Right forelimb (tissue), 1 donor: ENCODE results near the gene RNF151.
"Not testable (repeated sequence)": the region's sequence is repeated elsewhere in the genome, so short reads cannot be mapped to it uniquely, and the experiment has no call there.

ENCODE experiments used
- DNase-seq: peaks from one replicate; pipeline ENCODE4 v3.0.0-alpha.2; 2018

The RNF151 gene, protein sequence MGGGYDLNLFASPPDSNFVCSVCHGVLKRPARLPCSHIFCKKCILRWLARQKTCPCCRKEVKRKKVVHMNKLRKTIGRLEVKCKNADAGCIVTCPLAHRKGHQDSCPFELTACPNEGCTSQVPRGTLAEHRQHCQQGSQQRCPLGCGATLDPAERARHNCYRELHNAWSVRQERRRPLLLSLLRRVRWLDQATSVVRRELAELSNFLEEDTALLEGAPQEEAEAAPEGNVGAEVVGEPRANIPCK

DNA sequence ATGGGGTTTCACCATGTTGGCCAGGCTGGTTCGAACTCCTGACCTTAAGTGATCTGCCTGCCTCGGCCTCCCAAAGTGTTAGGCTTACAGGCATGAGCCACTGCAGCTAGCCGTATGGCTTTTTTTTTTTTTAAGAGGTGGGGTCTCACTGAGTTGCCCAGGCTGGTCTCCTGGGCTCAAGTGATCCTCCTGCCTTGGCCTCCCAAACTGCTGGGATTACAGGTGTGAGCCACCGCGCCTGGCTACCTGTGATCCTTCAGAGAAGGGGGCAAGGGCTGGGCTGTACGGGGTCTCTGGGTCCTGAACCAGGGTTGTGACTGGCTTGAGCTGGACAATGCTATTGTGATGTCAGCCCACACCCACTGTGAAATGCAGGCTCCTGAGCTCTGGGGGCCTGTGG lies at the start of gene RNF151:
TSS of gene RNF151 (plus strand) at position 397 of the 400 bp plus-strand sequence. CDS start 26 bp downstream, outside the sequence.
- DNase-seq = no peak

DNA sequence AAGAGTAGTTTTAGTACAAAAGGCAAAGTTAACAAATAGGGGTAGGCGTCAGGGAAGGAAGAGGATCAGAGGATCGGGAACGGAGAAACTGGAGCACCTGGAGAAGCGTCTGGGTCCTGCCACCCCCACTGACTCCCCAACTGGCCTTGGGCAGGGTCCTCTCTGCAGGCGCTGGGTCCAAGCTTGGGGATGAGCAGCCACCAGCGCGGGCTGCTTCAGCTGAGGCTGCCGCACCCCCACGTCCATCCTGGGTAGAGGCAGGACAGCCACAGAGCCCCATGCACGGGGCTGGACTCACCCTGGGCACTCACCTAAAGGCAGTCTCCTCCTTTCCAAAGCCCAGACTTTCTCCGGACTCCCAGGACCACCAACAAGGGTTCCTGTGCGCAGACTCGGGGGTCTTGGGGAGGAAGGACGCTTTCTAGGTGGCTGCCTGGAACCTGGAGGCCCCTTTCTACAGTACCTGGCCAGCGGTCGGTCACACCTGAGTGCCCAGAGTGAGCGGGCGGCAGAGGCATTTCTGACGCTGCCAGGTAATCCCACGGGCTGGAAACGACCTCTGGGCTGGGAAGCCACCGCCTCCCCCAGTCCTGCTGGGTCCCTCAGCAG lies 49.5 kb upstream of the RNF151 start:
- DNase-seq = no peak

DNA sequence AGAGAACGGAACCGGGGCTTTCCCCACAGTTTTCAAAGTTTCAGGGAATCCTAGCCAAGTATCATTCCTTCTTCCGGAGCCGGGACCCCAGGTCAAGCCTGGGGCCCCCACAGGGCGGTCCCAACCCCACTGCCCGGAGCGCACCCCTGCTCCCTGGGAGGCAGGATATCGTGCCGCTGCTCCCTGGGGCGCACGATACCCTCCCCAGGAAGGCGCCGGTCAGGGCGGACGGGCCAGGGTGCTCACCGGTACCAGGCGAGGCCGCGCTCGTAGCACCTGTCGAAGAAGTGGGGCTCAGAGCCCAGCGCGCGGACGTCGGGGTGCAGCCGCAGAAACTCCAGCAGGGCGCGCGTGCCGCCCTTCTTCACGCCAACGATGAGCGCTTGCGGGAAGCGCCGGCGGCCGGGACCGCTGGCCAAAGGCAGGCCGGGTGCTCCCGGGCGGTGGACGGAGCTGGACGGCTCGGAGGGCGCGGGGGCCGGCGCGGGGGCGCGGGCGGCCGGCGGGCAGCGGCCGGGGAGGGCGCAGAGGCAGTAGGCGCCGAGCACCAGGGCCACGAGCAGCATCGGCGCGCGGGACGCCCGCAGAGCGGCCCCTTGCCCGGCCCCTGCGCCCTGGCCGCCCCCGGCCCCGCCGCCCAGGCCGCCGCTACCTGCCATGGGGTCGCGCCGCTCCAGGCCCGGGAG lies 48.8 kb upstream of the RNF151 start:
- DNase-seq = no peak

DNA sequence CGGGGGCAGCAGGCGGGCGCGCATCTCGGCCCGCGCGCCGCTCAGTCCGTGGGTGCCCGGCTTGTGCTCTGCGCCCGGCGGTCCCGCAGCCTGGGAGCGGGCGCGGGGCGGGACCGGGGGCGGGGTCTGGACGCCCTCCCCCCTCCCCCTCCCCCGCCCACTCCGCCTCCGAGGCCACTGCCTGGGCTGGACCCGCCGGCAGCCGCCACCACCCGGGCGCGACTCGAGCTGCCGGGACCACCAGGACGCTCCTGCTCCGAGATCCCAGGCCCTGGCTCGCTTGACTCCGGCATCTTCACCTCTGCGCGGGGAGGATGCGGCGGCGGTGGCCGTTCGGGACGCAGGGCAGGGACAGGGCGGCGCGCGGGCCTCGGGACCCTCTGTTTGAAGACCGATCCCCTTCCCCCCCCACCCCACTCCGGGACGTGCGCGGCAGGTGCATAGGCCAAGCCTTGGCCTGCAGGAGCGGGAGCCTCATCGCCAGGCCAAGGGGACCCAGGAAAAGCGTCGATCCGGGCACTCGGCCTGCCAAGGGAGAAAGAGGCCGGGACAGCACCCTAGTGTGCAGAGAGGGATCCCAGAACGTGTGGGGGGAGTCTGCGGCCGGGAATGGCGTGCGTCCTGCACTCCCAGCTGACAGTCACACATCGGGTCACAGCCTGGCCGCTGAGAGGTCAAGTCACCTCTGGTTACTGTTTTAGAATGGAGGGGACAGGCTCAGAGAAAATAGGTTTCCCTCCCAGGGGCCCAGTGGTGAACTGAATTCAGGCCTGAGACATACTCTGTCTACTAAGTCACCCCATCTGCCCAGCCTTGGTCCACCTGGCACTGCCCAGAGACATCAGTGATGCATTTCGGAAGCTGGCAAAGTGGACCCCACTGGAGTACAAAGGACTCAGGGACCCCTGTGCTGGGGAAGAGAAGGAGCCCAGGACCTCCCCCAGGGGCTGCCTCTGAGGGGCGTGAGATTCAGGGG lies 48.0 kb upstream of the RNF151 start, which contains the start of gene HS3ST6:
TSS of gene HS3ST6 (minus strand) at position 65 of the 976 bp plus-strand sequence. CDS start 92 bp downstream, outside the sequence.
- DNase-seq = no peak

DNA sequence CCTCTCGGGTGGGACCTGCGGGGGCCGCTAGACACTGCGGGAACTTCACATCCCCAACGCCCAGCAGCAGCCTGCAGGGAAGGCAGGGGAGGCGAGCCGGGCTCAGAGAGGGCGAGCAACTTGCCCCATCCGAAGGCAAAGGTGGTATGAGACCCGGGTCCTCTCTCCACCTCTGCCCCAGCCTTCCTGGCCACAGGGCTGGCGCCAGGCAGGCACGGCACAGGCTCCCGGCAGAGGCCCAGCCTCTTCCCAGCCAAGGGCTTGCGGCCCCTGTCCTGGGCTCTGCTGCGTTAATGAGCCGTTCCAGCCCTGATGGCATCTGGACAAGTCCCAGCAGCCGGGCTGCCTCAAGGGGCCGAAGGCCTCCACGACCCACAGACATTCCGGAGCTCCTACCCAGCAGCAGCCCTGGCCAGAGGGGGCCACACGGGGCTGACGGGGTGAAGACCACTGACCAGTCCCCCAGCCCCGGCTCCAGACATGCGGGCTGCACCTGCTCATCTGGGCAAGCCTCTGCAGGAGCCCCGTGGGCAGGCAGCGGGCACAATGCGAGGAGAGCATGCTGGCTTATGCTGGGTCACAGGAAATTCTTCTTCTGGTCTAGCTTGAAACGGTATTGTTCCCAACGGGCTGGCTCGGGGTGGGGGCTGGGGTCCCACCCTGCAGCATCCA lies 47.2 kb upstream of the RNF151 start:
- DNase-seq = no peak

DNA sequence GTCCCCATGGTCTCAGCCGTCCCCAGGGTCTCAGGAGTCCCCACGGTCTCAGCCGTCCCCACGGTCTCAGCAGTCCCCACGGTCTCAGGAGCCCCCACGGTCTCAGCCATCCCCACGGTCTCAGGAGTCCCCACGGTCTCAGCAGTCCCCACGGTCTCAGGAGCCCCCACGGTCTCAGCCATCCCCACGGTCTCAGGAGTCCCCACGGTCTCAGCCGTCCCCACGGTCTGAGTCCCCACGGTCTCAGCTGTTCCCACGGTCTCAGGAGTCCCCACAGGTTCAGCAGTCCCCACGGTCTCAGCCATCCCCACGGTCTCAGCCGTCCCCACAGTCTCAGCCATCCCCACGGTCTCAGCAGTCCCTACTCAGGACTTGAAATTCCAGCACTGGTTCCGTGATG lies 46.5 kb upstream of the RNF151 start:
- not testable (repeated sequence) for DNase-seq

DNA sequence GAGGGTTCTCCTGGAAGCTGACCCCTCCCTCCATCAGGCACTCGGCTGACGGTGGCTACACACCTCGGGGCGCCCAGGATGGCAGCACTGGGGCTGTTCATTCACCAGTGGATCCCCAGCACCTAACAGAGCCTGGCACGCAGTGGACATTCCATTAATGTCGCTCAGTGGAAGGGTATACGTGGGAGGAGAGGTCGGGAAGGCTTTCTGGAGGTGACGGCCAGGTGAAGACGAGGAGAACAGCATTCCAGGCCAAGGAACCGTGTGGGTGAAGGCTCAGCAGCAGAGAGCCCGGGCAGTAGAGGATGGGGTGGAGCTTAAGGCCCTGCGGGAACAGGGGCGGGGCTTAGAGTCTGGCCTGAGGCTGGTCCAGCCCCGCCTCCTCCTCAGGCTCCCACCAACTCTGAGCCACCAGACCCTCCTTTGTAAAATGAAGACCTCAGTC lies 45.9 kb upstream of the RNF151 start:
- no peak for DNase-seq

DNA sequence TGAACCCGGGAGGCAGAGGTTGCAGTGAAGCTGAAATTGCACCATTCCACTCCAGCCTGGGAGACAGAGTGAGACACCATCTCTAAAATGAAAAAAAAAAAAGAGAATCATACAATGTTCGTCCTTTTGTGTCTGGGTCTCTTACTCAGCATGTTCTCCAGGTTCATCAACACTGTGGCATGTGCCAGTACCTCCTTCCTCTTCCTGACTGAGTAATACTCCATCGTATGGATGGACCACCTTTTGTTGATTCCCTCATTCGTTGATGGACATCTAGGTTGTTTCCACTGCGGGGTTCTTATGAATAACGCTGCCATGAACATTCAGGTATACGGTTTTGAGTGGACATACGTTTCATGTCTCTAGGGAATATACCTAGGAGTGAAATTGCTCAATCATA lies 44.3 kb upstream of the RNF151 start:
- DNase-seq = no peak

DNA sequence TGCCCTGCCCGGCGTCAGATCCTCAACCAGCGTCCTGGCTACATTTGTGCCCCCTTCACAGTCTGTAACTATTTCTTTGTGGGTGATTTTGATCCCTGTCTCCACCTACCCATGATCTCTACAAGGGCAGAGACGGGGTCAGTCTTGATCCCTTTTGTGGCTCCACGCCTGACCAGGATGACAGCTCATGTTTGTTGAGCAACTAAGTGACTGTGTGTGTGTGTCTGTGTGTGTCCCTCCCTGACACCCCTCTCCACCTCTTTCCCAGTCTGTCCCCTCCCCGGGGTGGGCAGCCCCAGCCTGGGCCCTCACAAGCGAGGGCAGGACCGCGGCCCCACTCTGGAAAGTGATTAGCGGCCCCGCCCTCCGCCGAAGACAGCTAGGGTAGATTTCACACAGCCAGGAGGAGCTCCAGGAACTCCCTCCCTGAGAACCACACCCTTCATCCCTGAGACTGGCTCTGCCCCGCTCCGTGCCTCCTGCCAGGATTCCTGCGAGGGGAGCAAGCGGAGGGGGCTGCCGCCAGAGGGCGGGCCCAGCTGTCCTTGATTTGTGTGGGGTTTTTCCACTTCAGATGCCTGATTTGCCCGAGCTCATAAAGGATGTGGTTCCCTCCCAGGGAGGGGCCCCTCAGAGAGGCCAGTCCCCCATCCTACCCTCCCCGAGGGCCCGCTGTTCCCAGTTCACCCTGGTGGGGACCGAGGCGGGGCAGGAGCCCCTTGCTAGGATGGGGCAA lies 43.2 kb upstream of the RNF151 start:
- peak; percentile 75 for DNase-seq

DNA sequence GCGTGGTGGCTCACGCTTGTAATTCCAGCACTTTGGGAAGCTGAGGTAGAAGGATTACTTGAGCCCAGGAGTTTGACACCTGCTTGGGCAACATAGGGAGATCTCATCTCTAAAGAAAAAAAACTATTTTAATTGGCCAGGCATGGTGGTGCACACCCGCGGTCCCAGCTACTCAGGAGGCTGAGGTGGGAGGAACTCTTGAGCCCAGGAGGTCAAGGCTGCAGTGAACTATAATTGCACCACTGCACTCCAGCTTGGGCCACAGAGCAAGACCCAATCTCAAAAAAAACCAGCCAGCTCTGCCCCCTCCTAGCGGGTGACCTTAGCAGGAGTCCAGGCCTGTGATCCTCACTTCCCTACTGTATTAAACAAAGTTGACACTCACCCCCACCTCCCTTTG lies 42.6 kb upstream of the RNF151 start:
- DNase-seq = no peak

DNA sequence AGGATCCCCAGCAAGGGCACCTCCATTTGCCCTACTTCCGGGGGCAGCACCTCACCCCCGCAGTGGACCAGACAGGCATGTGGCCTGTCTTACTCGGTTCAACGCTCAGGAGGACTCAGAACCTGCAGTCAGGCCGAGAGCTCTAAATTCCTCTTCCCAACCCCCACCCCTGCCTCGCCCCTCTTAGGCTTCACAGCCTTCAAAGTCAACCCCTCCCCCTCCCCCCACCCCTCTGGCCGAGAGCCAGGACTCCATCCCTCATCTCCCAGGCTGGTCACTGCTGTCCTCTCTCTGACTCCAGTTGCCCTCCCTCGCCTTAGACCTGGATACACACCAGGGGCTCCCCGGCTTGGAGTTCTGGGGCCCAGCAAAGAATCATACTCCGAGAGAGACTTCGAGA lies 40.4 kb upstream of the RNF151 start:
- DNase-seq = no peak

DNA sequence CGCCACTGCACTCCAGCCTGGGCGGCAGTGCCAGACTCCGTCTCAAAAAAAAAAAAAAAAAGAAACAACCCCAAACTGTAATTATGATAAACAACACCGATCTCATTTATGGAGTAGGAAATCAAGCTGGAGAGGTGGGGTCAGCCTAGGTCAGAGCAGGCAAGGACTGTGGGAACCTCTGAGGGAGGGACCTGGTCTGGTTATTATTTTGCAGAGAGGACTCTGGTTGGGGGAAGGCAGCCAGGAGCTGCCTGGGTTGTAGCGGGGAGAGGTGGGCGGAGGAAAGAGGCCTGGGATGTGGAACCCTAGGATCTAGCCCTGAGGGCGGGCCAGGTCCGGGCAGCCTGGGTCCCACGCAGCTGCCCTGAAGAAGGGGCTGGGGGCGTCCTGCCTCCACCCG lies 37.6 kb upstream of the RNF151 start:
- no peak for DNase-seq

DNA sequence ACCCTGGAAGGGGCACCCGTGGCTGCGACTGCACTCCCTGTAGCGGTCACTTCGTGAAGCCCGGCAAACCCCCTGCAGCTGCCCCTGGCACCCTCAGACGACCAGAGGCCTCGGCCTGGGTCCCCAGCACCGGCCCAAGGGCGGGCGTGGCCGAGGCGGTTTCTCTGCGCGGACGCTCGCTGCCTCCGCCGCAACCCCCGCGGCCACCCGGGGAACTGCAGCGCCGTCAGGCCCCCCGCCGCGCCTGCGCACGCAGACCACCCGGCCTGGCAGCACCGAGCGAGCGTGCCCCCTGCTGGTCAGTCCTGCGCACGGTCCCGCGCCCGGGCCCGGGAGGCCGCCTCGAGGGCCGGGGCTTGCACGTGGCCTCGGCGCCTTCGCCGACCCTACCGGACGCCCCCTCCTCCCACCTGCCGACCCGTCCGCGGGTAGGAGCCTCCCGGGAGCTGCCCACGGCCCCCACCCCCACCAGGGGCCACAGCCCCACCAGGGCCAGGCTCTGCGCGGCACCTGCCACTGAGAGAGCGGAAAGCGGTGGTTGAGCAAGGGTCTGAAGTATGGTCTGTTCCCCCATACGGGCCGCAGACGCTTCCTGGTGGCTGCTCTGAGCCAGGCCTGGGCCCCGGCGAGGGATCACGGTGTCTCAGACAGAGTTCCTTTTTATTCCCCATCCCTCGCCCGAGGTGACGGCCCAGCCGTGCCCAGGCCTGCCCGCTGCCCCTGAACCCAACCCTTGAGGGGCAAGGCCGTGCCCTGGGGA lies 36.9 kb upstream of the RNF151 start:
- peak; percentile 95 for DNase-seq

DNA sequence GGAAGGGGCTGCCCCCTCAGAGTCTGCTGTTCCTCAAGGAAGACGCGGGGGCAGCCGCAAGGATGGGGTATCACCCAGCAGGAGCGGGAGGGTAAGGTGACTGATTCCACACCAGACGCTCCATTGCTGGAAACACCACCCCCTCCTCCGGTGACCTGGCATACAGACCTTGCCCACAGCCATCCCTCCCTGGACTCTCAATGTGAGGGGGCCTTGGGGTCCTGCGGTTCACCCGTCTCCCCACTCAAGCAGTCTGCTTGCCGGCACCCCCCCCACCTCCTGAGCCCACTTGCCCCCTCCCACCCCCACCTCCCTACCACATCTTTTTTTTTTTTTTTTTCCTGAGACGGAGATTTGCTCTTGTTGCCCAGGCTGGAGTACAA lies 36.3 kb upstream of the RNF151 start:
- DNase-seq = no peak

DNA sequence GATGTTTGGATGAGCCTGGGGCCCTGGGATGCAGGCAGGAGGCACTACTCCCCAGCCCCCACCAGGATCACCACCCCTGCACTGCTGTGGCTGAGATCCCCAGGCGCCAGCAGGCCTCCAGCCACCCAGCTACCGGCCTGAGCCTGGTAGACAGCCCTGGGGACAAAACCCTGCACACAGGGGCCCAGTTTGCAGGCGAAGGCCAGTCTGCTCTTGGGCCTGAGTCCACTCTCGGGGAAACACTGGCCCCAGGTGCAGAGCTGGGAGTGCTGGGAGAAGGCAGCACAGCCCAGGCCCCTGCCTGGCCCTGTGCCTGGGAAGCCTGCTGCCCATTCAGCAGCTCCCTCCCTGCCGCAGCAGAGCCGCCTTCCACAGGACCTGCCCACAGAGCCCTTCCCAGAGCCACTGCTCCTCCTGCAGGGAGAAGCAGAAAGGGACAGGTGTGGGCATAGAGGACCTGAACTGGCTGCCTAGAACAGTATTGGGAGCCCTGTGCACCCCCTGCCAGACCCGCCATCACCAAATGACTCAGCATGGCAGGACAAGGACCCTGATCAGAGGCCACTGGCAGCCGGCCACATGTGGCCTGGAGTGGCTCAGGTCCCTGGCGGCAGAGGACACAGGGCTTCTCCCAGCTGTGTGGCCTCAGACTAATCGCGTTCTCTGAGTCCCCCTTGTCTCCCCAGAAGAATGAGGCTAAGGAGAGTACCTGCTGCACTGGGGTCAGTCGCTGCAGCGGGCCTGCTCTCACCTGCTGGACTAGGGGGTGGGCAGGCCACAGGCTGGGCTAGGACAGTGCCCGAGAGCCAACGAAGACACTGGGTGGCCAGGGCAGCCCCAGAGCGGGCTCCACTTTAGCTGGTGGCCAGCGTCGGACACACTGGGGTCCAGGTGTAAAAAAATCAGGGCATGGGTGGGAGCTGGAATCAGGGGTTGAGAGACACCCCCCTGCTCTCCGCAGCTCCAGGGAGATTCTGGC lies 34.3 kb upstream of the RNF151 start:
- no peak for DNase-seq

DNA sequence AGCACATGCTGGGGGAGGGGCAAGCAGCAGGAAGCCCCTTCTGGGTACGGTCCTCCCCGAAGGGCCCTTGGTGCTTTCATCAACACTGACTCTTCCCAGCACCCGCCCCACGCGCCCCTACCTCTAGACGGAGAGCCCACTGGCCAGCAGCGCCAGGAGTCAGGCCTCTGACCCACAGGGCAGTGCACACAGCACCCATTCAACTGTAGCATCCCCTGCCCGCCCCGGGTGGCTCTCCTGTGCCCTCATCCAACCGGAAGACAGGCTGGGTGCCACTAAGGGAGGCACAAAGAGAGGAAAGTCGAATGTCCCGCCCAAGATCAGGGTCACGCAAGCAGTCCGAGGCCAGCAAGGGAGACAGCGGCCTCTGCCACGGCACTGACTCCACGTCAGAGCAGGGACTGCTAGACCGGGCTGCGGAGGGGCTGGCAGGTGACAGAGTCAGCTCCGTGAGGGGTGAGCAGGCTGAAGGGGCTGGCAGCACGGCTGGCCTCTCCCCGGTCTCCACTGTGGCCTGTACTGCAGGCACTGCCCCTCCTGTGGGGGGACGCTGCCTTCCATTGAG lies 33.5 kb upstream of the RNF151 start:
- no peak for DNase-seq

DNA sequence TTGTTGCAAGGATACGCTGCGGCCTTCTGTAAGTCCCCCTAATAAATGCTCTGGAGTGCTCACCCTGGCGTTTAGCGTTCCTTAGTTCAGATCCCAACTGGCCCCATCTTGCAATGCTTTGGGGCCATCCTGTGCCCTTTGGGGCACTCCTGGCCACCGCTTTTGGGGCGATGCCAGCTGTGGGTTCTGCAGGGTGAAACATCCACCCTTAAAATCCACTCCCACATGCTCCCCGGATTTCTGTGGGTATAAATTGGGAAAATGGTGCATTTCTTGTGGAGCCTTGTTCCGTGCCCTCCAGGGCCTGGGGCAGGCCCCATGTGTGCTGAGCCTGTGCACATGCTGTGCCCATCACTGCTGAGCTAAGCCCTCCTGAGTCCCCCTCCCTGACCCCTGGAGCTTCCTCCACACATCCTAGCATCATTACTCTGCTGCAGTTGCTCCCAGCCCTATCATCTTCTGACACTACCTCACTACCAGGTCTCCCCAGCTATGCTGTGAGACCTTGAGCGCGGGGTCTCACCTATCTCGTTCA lies 29.6 kb upstream of the RNF151 start:
- no peak for DNase-seq

DNA sequence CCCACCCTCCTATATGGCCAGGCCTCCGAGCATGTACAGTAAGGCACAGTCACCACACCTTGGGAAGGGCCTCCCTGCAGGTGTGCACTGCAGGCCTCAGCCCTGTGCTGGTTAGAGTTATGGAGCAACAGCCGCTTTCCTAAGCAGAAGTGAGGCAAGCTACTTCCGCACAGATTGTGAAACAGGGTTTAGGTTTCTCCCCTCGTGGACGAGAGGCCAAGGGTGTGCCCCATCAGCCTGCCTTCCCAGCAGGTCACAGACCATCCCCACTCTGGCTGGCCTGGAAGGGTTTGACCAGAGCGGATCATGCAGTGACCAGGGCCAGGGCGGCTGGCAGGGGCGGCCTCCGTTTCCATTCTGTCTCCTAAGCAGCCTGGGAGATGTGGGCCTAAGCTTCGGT lies 28.3 kb upstream of the RNF151 start:
- DNase-seq = no peak

DNA sequence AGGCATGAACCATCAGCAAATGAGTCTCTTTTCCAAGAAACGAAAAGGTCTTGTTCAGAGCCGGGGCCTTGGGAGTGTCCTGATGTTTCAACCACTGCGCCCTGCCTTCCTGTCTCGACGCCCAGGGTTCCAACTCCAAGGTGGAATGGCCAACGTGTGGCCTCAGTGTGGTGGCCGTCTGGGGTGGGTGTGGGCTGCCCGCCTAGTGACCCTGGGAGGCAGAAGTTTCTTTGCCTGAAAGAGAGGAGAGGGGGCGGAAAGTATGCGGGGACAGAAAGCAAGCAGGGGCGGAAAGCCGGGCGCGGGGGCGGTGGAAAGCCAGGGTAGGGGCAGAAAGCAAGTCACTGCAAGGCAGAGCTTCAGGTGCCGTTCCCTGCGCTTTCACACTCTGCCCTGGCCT lies 27.7 kb upstream of the RNF151 start:
- DNase-seq = no peak
